CD4-positive, CD25-positive, alpha-beta regulatory T cell (primary cell): ENCODE measurements around the gene SLC26A6. TPM values are rescaled to one million over a fixed set of nuclear protein-coding genes. Genes with fewer than 3 reads are reported as not detected.

Experiments
- ATAC-seq, 2 donors: fragments of 150-1000 bp; cut with Tn5 transposase; one replicate each; pipeline ENCODE4 v1.10.0; 2021; ENCODE audit warnings: low read depth in 2 of 2, moderate number of reproducible peaks in 2 of 2, moderate library complexity in 1 of 2
- DNase-seq, 3 donors: peaks; one replicate each; pipeline versions ENCODE4 v3.0.0 to v3.0.0-alpha.2; 2012 to 2022; ENCODE audit warnings: mixed read lengths in 1 of 3
- H3K27ac ChIP-seq: one replicate; pipeline ENCODE4 v1.7.0; 2013; ENCODE audit warnings: mild to moderate bottlenecking, low read length; ENCODE audit not compliant: insufficient read depth, poor library complexity, severe bottlenecking
- H3K27me3 ChIP-seq: one replicate; pipeline ENCODE4 v1.7.0; 2013; ENCODE audit warnings: low read length; ENCODE audit not compliant: control insufficient read depth, insufficient read depth
- H3K36me3 ChIP-seq: one replicate; pipeline ENCODE4 v1.7.0; 2013; ENCODE audit warnings: mild to moderate bottlenecking, low read length, moderate library complexity; ENCODE audit not compliant: control insufficient read depth, insufficient read depth
- H3K4me1 ChIP-seq: 2 replicates; pipeline ENCODE4 v1.7.0; 2013; ENCODE audit warnings: mild to moderate bottlenecking, low read length; ENCODE audit not compliant: insufficient read depth, control insufficient read depth, poor library complexity, severe bottlenecking
- H3K4me3 ChIP-seq: one replicate; pipeline ENCODE4 v1.7.0; 2013; ENCODE audit warnings: low read depth, mild to moderate bottlenecking, low read length, moderate library complexity
- H3K9me3 ChIP-seq, 2 experiments: 1 replicate in 1 of 2; 2 replicates in 1 of 2; pipeline ENCODE4 v1.7.0; 2013; ENCODE audit warnings: low read length in 2 of 2, mild to moderate bottlenecking in 1 of 2, moderate library complexity in 1 of 2; ENCODE audit not compliant: control insufficient read depth in 2 of 2
- H3K27ac Mint-ChIP-seq, 3 donors: one replicate each; pipeline ENCODE4 v1.8.0; 2020 to 2022; ENCODE audit warnings: mild to moderate bottlenecking in 3 of 3, mixed read lengths in 3 of 3, moderate library complexity in 2 of 3
- H3K27me3 Mint-ChIP-seq: one replicate; pipeline ENCODE4 v1.8.0; 2022; ENCODE audit warnings: mild to moderate bottlenecking, mixed read lengths
- H3K36me3 Mint-ChIP-seq: one replicate; pipeline ENCODE4 v1.8.0; 2020; ENCODE audit warnings: mixed read lengths
- H3K4me1 Mint-ChIP-seq, 4 donors: one replicate each; pipeline ENCODE4 v1.8.0; 2020 to 2022; ENCODE audit warnings: mixed read lengths in 4 of 4, mild to moderate bottlenecking in 1 of 4
- H3K4me3 Mint-ChIP-seq, 4 donors: one replicate each; pipeline ENCODE4 v1.8.0; 2020 to 2022; ENCODE audit warnings: mild to moderate bottlenecking in 4 of 4, mixed read lengths in 4 of 4, moderate library complexity in 3 of 4
- H3K9me3 Mint-ChIP-seq, 7 donors: one replicate each; pipeline ENCODE4 v1.8.0; 2020 to 2022; ENCODE audit warnings: mixed read lengths in 7 of 7, mild to moderate bottlenecking in 3 of 7, moderate library complexity in 2 of 7
- polyA plus RNA-seq, 4 donors: library from polyadenylated mRNA; unstranded; fragments of 300-500 nt; fragmentation: Illumina TruSeq; gene quantifications; one replicate each; pipeline ENCODE4 v1.2.3, GENCODE V29; 2021
- total RNA-seq: library from RNA; stranded (reverse); gene quantifications from one replicate; pipeline ENCODE4 v1.2.3, GENCODE V29; 2022

Gene SLC26A6
- total and polyA plus RNA-seq, 5 donors from 2014 or later, result 3.2 to 25.1 (median 6.5) TPM

GRCh38 chr3:48587686-48588085, 47.6 kb downstream of the SLC26A6 start:
- H3K9me3 ChIP-seq, result no peaks in the 10 kb centered on the region
- H3K27me3 Mint-ChIP-seq, result peaks cover 28% of the 10 kb centered on the region
- H3K36me3 Mint-ChIP-seq, result no peaks in the 10 kb centered on the region
- DNase-seq, result no peak
- H3K36me3 ChIP-seq, result no peaks in the 10 kb centered on the region
- no peaks in the 10 kb centered on the region for H3K27me3 ChIP-seq
- no peaks in the 10 kb centered on the region for H3K4me1 ChIP-seq
- no peak overlapping the region for H3K4me3 Mint-ChIP-seq
- no peak for ATAC-seq
- no peak overlapping the region for H3K27ac Mint-ChIP-seq
- peaks cover 0 to under 1% (median 0%) of the 10 kb centered on the region in 4 donors for H3K4me1 Mint-ChIP-seq
- H3K4me3 ChIP-seq, result no peak overlapping the region
- no peak overlapping the region for H3K27ac ChIP-seq
- no peaks in the 10 kb centered on the region for H3K9me3 Mint-ChIP-seq

- Mint-ChIP-seq H3K27ac (no peak overlapping the region), H3K9me3 (no peaks in the 10 kb centered on the region), H3K36me3 (no peaks in the 10 kb centered on the region)
Measured at GRCh38 chr3:48585411-48585810, 49.9 kb downstream of the SLC26A6 start.

GRCh38 chr3:48584836-48585235, 50.4 kb downstream of the SLC26A6 start:
- DNase-seq (no peak), ATAC-seq (no peak)
- peaks cover 19% of the 10 kb centered on the region for H3K27me3 Mint-ChIP-seq
- H3K36me3 Mint-ChIP-seq, result no peaks in the 10 kb centered on the region
- Histone ChIP-seq H3K4me3 (no peak overlapping the region), H3K36me3 (no peaks in the 10 kb centered on the region), H3K9me3 (no peaks in the 10 kb centered on the region), H3K4me1 (no peaks in the 10 kb centered on the region), H3K27me3 (peaks cover 2% of the 10 kb centered on the region), H3K27ac (no peak overlapping the region)
- no peak overlapping the region for H3K4me3 Mint-ChIP-seq
- H3K9me3 Mint-ChIP-seq, result no peaks in the 10 kb centered on the region
- no peaks in the 10 kb centered on the region for H3K4me1 Mint-ChIP-seq
- H3K27ac Mint-ChIP-seq, result no peak overlapping the region

More at GRCh38 chr3:48585411-48585810, 49.9 kb downstream of the SLC26A6 start:
- Mint-ChIP-seq H3K4me1 (no peaks in the 10 kb centered on the region), H3K27me3 (peaks cover 21% of the 10 kb centered on the region), H3K4me3 (no peak overlapping the region)
- H3K27me3 ChIP-seq, result no peaks in the 10 kb centered on the region
- H3K36me3 ChIP-seq, result no peaks in the 10 kb centered on the region
- no peak for ATAC-seq
- no peak overlapping the region for H3K27ac ChIP-seq
- no peaks in the 10 kb centered on the region for H3K9me3 ChIP-seq
- no peak for DNase-seq
- H3K4me1 ChIP-seq, result no peaks in the 10 kb centered on the region
- H3K4me3 ChIP-seq, result no peak overlapping the region

- Mint-ChIP-seq H3K4me1 (no peaks in the 10 kb centered on the region), H3K9me3 (no peaks in the 10 kb centered on the region), H3K4me3 (no peak overlapping the region), H3K27me3 (peaks cover 6% of the 10 kb centered on the region), H3K27ac (no peak overlapping the region), H3K36me3 (no peaks in the 10 kb centered on the region)
- Histone ChIP-seq H3K27ac (no peak overlapping the region), H3K4me3 (no peak overlapping the region), H3K9me3 (no peaks in the 10 kb centered on the region), H3K4me1 (no peaks in the 10 kb centered on the region), H3K27me3 (peaks cover 2% of the 10 kb centered on the region), H3K36me3 (no peaks in the 10 kb centered on the region)
- DNase-seq (no peak), ATAC-seq (no peak)
Measured at GRCh38 chr3:48581621-48582481, 53.4 kb downstream of the SLC26A6 start.

- Histone ChIP-seq H3K9me3 (no peaks in the 10 kb centered on the region), H3K4me1 (no peaks in the 10 kb centered on the region), H3K4me3 (no peak overlapping the region), H3K27ac (no peak overlapping the region), H3K36me3 (no peaks in the 10 kb centered on the region), H3K27me3 (peaks cover 2% of the 10 kb centered on the region)
- H3K9me3 Mint-ChIP-seq, result no peaks in the 10 kb centered on the region
- no peaks in the 10 kb centered on the region for H3K4me1 Mint-ChIP-seq
- H3K27ac Mint-ChIP-seq, result no peak overlapping the region
- no peak for DNase-seq
- ATAC-seq, result no peak
- no peaks in the 10 kb centered on the region for H3K36me3 Mint-ChIP-seq
- H3K4me3 Mint-ChIP-seq, result no peak overlapping the region
- peaks cover 5% of the 10 kb centered on the region for H3K27me3 Mint-ChIP-seq
Measured at GRCh38 chr3:48576647-48577046, 58.6 kb downstream of the SLC26A6 start.

Other genes with a start within 250 kb of the SLC26A6 start
- gene PLXNB1, start 205.4 kb downstream of the SLC26A6 start, total RNA-seq, result 5.2 TPM
- gene PLXNB1, start 205.4 kb downstream of the SLC26A6 start, polyA plus RNA-seq, result under 1 TPM in 1 of 4 donors, not detected in 3; 0.07 TPM
- gene CCDC51, start 195.3 kb downstream of the SLC26A6 start, total RNA-seq, result 4.6 TPM
- 10 to 100 TPM in 1 of 4 donors, 1 to 10 TPM in 3; 7.1 to 13.7 (median 9.1) TPM for gene CCDC51, start 195.3 kb downstream of the SLC26A6 start, polyA plus RNA-seq
- gene TMA7, start 195.2 kb downstream of the SLC26A6 start, total RNA-seq, result 248 TPM
- gene TMA7, start 195.2 kb downstream of the SLC26A6 start, polyA plus RNA-seq, result 100 to 1,000 TPM; 664 to 743 (median 695) TPM
- gene ATRIP, start 188.7 kb downstream of the SLC26A6 start, total RNA-seq, result 11.5 TPM
- gene ATRIP, start 188.7 kb downstream of the SLC26A6 start, polyA plus RNA-seq, result 10 to 100 TPM in 3 of 4 donors, 1 to 10 TPM in 1; 9.6 to 14.7 (median 13.3) TPM
- gene SHISA5, start 131.3 kb downstream of the SLC26A6 start, total RNA-seq, result 197 TPM
- 100 to 1,000 TPM; 415 to 598 (median 440) TPM for gene SHISA5, start 131.3 kb downstream of the SLC26A6 start, polyA plus RNA-seq
- gene PFKFB4, start 78.7 kb downstream of the SLC26A6 start, total RNA-seq, result 1.8 TPM
- gene PFKFB4, start 78.7 kb downstream of the SLC26A6 start, polyA plus RNA-seq, result 1 to 10 TPM in 3 of 4 donors, under 1 TPM in 1; 0.96 to 1.5 (median 1.4) TPM
- not detected for gene UCN2, start 71.7 kb downstream of the SLC26A6 start, total RNA-seq
- not detected for gene UCN2, start 71.7 kb downstream of the SLC26A6 start, polyA plus RNA-seq
- 1.1 TPM for gene COL7A1, start 40.1 kb downstream of the SLC26A6 start, total RNA-seq
- not detected for gene COL7A1, start 40.1 kb downstream of the SLC26A6 start, polyA plus RNA-seq
- gene UQCRC1, start 25.8 kb downstream of the SLC26A6 start, total RNA-seq, result 111 TPM
- gene UQCRC1, start 25.8 kb downstream of the SLC26A6 start, polyA plus RNA-seq, result 100 to 1,000 TPM; 181 to 234 (median 206) TPM
- not detected for gene TMEM89, start 13.7 kb downstream of the SLC26A6 start, total RNA-seq
- not detected for gene TMEM89, start 13.7 kb downstream of the SLC26A6 start, polyA plus RNA-seq
- gene CELSR3, start 27.4 kb upstream of the SLC26A6 start, total RNA-seq, result 8.8 TPM
- gene CELSR3, start 27.4 kb upstream of the SLC26A6 start, polyA plus RNA-seq, result under 1 TPM; 0.31 to 0.53 (median 0.37) TPM
- 19.2 TPM for gene NCKIPSD, start 50.5 kb upstream of the SLC26A6 start, total RNA-seq
- gene NCKIPSD, start 50.5 kb upstream of the SLC26A6 start, polyA plus RNA-seq, result 10 to 100 TPM in 2 of 4 donors, 1 to 10 TPM in 2; 6.4 to 11.6 (median 10.3) TPM
- 107 TPM for gene IP6K2, start 81.8 kb upstream of the SLC26A6 start, total RNA-seq
- 10 to 100 TPM; 54.0 to 58.6 (median 55.8) TPM for gene IP6K2, start 81.8 kb upstream of the SLC26A6 start, polyA plus RNA-seq
- gene PRKAR2A, start 212.4 kb upstream of the SLC26A6 start, total RNA-seq, result 29.3 TPM
- gene PRKAR2A, start 212.4 kb upstream of the SLC26A6 start, polyA plus RNA-seq, result 10 to 100 TPM; 13.4 to 15.3 (median 14.3) TPM